GM12801 (cell line): ENCODE measurements around the gene RECK.

Experiments
- CTCF ChIP-seq: IDR thresholded peaks from one replicate; pipeline ENCODE4 v1.5.1; 2011; ENCODE audit warnings: control low read depth; ENCODE audit not compliant: insufficient read length; ENCODE audit errors: extremely low read depth

The RECK gene

GRCh38 chr9:36162211-36162738 lies 125.6 kb downstream of the RECK start:
- TF ChIP-seq CTCF = no peak

- no peak for TF ChIP-seq CTCF
Observed at GRCh38 chr9:36163049-36163785, 126.5 kb downstream of the RECK start.

- no peak for TF ChIP-seq CTCF
Observed at GRCh38 chr9:36163786-36164170, 127.1 kb downstream of the RECK start.

- no peak for TF ChIP-seq CTCF
Observed at GRCh38 chr9:36164372-36164771, 127.7 kb downstream of the RECK start.

GRCh38 chr9:36164989-36165388 lies 128.3 kb downstream of the RECK start:
- TF ChIP-seq CTCF = no peak

- TF ChIP-seq CTCF = no peak
Observed at GRCh38 chr9:36165826-36166167, 129.1 kb downstream of the RECK start.

GRCh38 chr9:36166168-36166927 lies 129.6 kb downstream of the RECK start:
- TF ChIP-seq CTCF = no peak
